ENCODE results near the gene TRIM15. TPM values are rescaled to one million over a fixed set of nuclear protein-coding genes. Genes with fewer than 3 reads are reported as not detected.
"Not testable (repeated sequence)": the region's sequence is repeated elsewhere in the genome, so short reads cannot be mapped to it uniquely, and the experiment has no call there.

Gene TRIM15
- 0.03 TPM for polyA plus RNA-seq (2013, experiment 1 of 2)
- 0.04 TPM for polyA plus RNA-seq (2013, experiment 2 of 2)

- Histone ChIP-seq H3K27ac (ENCODE audit: low read depth, low read length) (no peak within 1 kb of the TSS), H3K56ac (ENCODE audit: low read length) (no peak within 1 kb of the TSS), H3K4ac (ENCODE audit: low read depth, low read length) (no peak within 1 kb of the TSS), H3K36me3 (ENCODE audit: control insufficient read depth, insufficient read depth, low read length) (no peaks in the 10 kb centered on the region), H4K8ac (ENCODE audit: low read depth, low read length) (no peak within 1 kb of the TSS), H3K4me3 (ENCODE audit: low read length) (no peak within 1 kb of the TSS), H3K79me2 (ENCODE audit: control insufficient read depth, insufficient read depth, low read length) (no peaks in the 10 kb centered on the region), H3K4me1 (ENCODE audit: control insufficient read depth, low read depth, low read length) (no peaks in the 10 kb centered on the region), H3K9ac (ENCODE audit: low read length) (no peak within 1 kb of the TSS), H3K27me3 (ENCODE audit: insufficient read depth, low read length, poor library complexity) (no peaks in the 10 kb centered on the region), H2BK5ac (ENCODE audit: low read length) (no peak within 1 kb of the TSS), H2BK120ac (ENCODE audit: low read depth, low read length) (no peak within 1 kb of the TSS), H2AK5ac (ENCODE audit: low read length) (no peak within 1 kb of the TSS), H3K23ac (ENCODE audit: low read length) (no peak within 1 kb of the TSS), H3K4me2 (ENCODE audit: low read length) (no peak within 1 kb of the TSS), H3K18ac (ENCODE audit: low read length) (no peak within 1 kb of the TSS), H4K5ac (ENCODE audit: low read length) (no peak within 1 kb of the TSS), H2BK15ac (replicated peaks; ENCODE audit: low read depth) (no peak within 1 kb of the TSS), H3K79me1 (ENCODE audit: low read length) (no peaks in the 10 kb centered on the region)
- WGBS (ENCODE audit: extremely low coverage, insufficient coverage, low lambda C conversion rate): no CpG with 5 or more reads among the region's 31 CpGs
- no peak for DNase-seq
Measured at GRCh38 chr6:30163090-30163917, at the start of gene TRIM15. Gene TRIM15 (plus strand): TSS chr6:30163546. CDS start chr6:30163685, 139 bp downstream.

GRCh38 chr6:30113841-30114240 lies 49.5 kb upstream of the TRIM15 start:
- H3K79me2 ChIP-seq (ENCODE audit: control insufficient read depth, insufficient read depth, low read length): no peaks in the 10 kb centered on the region
- H3K36me3 ChIP-seq (ENCODE audit: control insufficient read depth, insufficient read depth, low read length): no peaks in the 10 kb centered on the region
- H2BK120ac ChIP-seq (ENCODE audit: low read depth, low read length): no peak overlapping the region
- no peak overlapping the region for H2BK5ac ChIP-seq (ENCODE audit: low read length)
- H3K4ac ChIP-seq (ENCODE audit: low read depth, low read length): no peak overlapping the region
- no CpG with 5 or more reads among the region's 1 CpG for WGBS (ENCODE audit: extremely low coverage, insufficient coverage, low lambda C conversion rate)
- H3K27ac ChIP-seq (ENCODE audit: low read depth, low read length): no peak overlapping the region
- H2BK15ac ChIP-seq (replicated peaks; ENCODE audit: low read depth): no peak overlapping the region
- no peak overlapping the region for H3K4me3 ChIP-seq (ENCODE audit: low read length)
- no peak overlapping the region for H4K8ac ChIP-seq (ENCODE audit: low read depth, low read length)
- H3K23ac ChIP-seq (ENCODE audit: low read length): no peak overlapping the region
- H4K5ac ChIP-seq (ENCODE audit: low read length): no peak overlapping the region
- no peaks in the 10 kb centered on the region for H3K79me1 ChIP-seq (ENCODE audit: low read length)
- no peak overlapping the region for H3K18ac ChIP-seq (ENCODE audit: low read length)
- H3K27me3 ChIP-seq (ENCODE audit: insufficient read depth, low read length, poor library complexity): peaks cover 2% of the 10 kb centered on the region
- H3K4me1 ChIP-seq (ENCODE audit: control insufficient read depth, low read depth, low read length): no peaks in the 10 kb centered on the region
- H3K9ac ChIP-seq (ENCODE audit: low read length): no peak overlapping the region
- H2AK5ac ChIP-seq (ENCODE audit: low read length): no peak overlapping the region
- no peak overlapping the region for H3K56ac ChIP-seq (ENCODE audit: low read length)
- no peak for DNase-seq
- H3K4me2 ChIP-seq (ENCODE audit: low read length): no peak overlapping the region

GRCh38 chr6:30116724-30117123 lies 46.6 kb upstream of the TRIM15 start:
- Histone ChIP-seq H3K23ac (ENCODE audit: low read length) (no peak overlapping the region), H4K5ac (ENCODE audit: low read length) (no peak overlapping the region), H2AK5ac (ENCODE audit: low read length) (no peak overlapping the region), H3K4ac (ENCODE audit: low read depth, low read length) (no peak overlapping the region), H3K79me2 (ENCODE audit: control insufficient read depth, insufficient read depth, low read length) (no peaks in the 10 kb centered on the region), H2BK5ac (ENCODE audit: low read length) (no peak overlapping the region), H3K27me3 (ENCODE audit: insufficient read depth, low read length, poor library complexity) (no peaks in the 10 kb centered on the region), H3K9ac (ENCODE audit: low read length) (no peak overlapping the region), H3K4me2 (ENCODE audit: low read length) (no peak overlapping the region), H3K79me1 (ENCODE audit: low read length) (no peaks in the 10 kb centered on the region), H3K18ac (ENCODE audit: low read length) (no peak overlapping the region), H3K27ac (ENCODE audit: low read depth, low read length) (no peak overlapping the region), H3K36me3 (ENCODE audit: control insufficient read depth, insufficient read depth, low read length) (no peaks in the 10 kb centered on the region), H2BK120ac (ENCODE audit: low read depth, low read length) (no peak overlapping the region), H2BK15ac (replicated peaks; ENCODE audit: low read depth) (no peak overlapping the region), H3K4me3 (ENCODE audit: low read length) (no peak overlapping the region), H4K8ac (ENCODE audit: low read depth, low read length) (no peak overlapping the region), H3K56ac (ENCODE audit: low read length) (no peak overlapping the region), H3K4me1 (ENCODE audit: control insufficient read depth, low read depth, low read length) (no peaks in the 10 kb centered on the region)
- no peak for DNase-seq
- WGBS (ENCODE audit: extremely low coverage, insufficient coverage, low lambda C conversion rate): no CpG with 5 or more reads among the region's 6 CpGs

GRCh38 chr6:30118691-30119090 lies 44.7 kb upstream of the TRIM15 start:
- not testable (repeated sequence) for H3K36me3 ChIP-seq (ENCODE audit: control insufficient read depth, insufficient read depth, low read length); H2BK15ac ChIP-seq (replicated peaks; ENCODE audit: low read depth); H3K18ac ChIP-seq (ENCODE audit: low read length); H3K56ac ChIP-seq (ENCODE audit: low read length); H3K4ac ChIP-seq (ENCODE audit: low read depth, low read length); H3K27ac ChIP-seq (ENCODE audit: low read depth, low read length); H3K79me2 ChIP-seq (ENCODE audit: control insufficient read depth, insufficient read depth, low read length); H3K27me3 ChIP-seq (ENCODE audit: insufficient read depth, low read length, poor library complexity); H3K4me2 ChIP-seq (ENCODE audit: low read length); H3K4me3 ChIP-seq (ENCODE audit: low read length); H2BK5ac ChIP-seq (ENCODE audit: low read length); H2AK5ac ChIP-seq (ENCODE audit: low read length); H3K9ac ChIP-seq (ENCODE audit: low read length); H3K79me1 ChIP-seq (ENCODE audit: low read length); DNase-seq; H2BK120ac ChIP-seq (ENCODE audit: low read depth, low read length); H3K23ac ChIP-seq (ENCODE audit: low read length); H4K5ac ChIP-seq (ENCODE audit: low read length); H3K4me1 ChIP-seq (ENCODE audit: control insufficient read depth, low read depth, low read length); H4K8ac ChIP-seq (ENCODE audit: low read depth, low read length)
- WGBS (ENCODE audit: extremely low coverage, insufficient coverage, low lambda C conversion rate): no CpG with 5 or more reads among the region's 5 CpGs

- Histone ChIP-seq H4K8ac (ENCODE audit: low read depth, low read length) (no peak overlapping the region), H2AK5ac (ENCODE audit: low read length) (no peak overlapping the region), H3K79me2 (ENCODE audit: control insufficient read depth, insufficient read depth, low read length) (no peaks in the 10 kb centered on the region), H3K4me1 (ENCODE audit: control insufficient read depth, low read depth, low read length) (no peaks in the 10 kb centered on the region), H3K36me3 (ENCODE audit: control insufficient read depth, insufficient read depth, low read length) (no peaks in the 10 kb centered on the region), H3K4ac (ENCODE audit: low read depth, low read length) (no peak overlapping the region), H3K27me3 (ENCODE audit: insufficient read depth, low read length, poor library complexity) (peaks cover 5% of the 10 kb centered on the region), H4K5ac (ENCODE audit: low read length) (no peak overlapping the region), H3K56ac (ENCODE audit: low read length) (no peak overlapping the region), H3K18ac (ENCODE audit: low read length) (no peak overlapping the region), H3K4me2 (ENCODE audit: low read length) (no peak overlapping the region), H2BK120ac (ENCODE audit: low read depth, low read length) (no peak overlapping the region), H3K27ac (ENCODE audit: low read depth, low read length) (no peak overlapping the region), H2BK5ac (ENCODE audit: low read length) (no peak overlapping the region), H3K4me3 (ENCODE audit: low read length) (no peak overlapping the region), H3K79me1 (ENCODE audit: low read length) (no peaks in the 10 kb centered on the region), H3K23ac (ENCODE audit: low read length) (no peak overlapping the region), H3K9ac (ENCODE audit: low read length) (no peak overlapping the region), H2BK15ac (replicated peaks; ENCODE audit: low read depth) (no peak overlapping the region)
- DNase-seq: no peak
- no CpG with 5 or more reads among the region's 10 CpGs for WGBS (ENCODE audit: extremely low coverage, insufficient coverage, low lambda C conversion rate)
Measured at GRCh38 chr6:30121446-30122366, 41.6 kb upstream of the TRIM15 start.

All from mesendoderm (in vitro differentiated cells).